Thyroid gland (tissue), 4 donors: Measurements from ENCODE around the gene TMEM225.

Experiments
- CTCF ChIP-seq, 6 experiments: fragments of 200-600 bp in 3 of 6; fragments of 450-650 bp in 3 of 6; sonication (generic) in 3 of 6; IDR thresholded peaks; one replicate each; pipeline ENCODE4 v1.5.1; 2016 to 2019; ENCODE audit warnings: antibody characterized with exemption in 6 of 6, mild to moderate bottlenecking in 2 of 6, inconsistent platforms in 1 of 6, moderate library complexity in 1 of 6
- POLR2A ChIP-seq, 2 donors: fragments of 450-650 bp; IDR thresholded peaks; one replicate each; pipeline ENCODE4 v1.6.1; 2017; ENCODE audit warnings: antibody characterized with exemption in 2 of 2, mild to moderate bottlenecking in 2 of 2, moderate library complexity in 1 of 2

GRCh38 chr11:123904932-123905331 is 19.5 kb upstream of the TMEM225 start:
- TF ChIP-seq POLR2A (IDR thresholded peaks at IDR 0.05) (no peak), CTCF (IDR thresholded peaks at IDR 0.05) (no peak)
